ENCODE data around the gene PLAAT4. TPM values are rescaled to one million over a fixed set of nuclear protein-coding genes. Genes with fewer than 3 reads are reported as not detected.

PLAAT4 gene, protein sequence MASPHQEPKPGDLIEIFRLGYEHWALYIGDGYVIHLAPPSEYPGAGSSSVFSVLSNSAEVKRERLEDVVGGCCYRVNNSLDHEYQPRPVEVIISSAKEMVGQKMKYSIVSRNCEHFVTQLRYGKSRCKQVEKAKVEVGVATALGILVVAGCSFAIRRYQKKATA
- 1.7 to 2.4 TPM (median 2.0 TPM) in 5 replicates for total RNA-seq (2022; extraction: Qiagen RNA extraction; ENCODE audit: low read depth)

DNA sequence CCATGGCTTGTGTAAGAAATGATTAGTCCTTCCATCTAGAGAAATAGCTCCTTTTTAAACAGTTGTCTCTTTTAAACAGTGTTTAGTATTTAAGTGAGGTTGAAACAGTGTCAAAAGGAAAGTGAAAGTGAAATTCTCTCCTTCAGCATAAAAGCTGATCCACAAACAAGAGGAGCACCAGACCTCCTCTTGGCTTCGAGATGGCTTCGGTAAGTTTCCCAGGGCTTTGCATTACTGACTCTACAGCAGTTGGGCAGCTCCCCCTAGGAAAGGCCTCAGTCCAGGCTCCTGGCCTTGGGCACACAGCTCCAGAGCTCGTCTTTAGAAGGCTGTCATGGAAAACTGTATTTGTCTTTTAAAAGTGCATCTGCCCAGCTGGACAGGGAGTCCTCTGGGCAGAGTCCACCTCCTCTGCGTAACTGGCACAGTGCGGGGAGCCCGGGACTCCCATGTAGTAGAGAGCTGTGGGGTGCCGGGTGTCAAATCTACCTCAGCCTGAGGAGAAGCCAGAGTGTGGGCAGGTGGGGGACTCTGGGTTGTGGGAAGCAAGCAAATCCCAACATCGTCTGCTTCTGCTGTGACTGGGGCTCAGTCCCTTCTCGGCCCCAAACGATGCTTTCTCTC, at the start of gene PLAAT4:
TSS of gene PLAAT4 (plus strand) at position 140 of the 624 bp plus-strand sequence. CDS start at position 201, 61 bp downstream.

DNA sequence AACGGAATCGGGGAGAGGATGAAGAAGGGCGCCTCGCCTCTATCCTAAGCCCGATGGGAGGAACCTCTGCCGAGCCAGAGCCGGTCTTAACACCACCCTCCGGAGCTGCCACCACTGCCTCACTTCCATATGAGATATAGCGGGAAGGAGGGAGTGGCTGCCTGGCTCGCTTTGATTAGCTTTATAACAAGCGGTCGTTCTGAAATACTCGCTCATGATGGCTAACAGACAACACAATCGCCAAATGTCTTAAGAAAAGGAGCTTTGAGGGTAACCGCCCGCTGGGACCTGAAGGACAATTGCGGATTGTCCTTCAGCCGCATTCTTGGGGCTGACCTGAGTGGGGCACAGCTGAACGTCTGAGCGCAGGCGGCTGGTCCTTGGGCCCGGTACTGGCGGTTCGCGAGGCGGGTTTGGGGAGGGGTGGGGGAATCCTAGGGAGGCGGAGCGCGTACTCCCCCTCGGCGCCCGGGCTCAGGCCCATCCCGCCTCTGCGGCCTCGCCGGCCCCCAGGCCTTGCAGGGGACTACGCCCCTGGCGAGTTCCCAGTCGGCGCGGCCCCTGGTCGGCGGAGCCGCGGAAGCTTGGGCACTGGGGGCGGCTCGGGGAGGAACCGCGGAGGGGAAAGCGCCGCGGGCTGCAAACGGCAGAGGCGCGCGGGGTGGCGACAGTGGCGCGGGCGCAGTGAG, 45.9 kb upstream of the PLAAT4 start, which contains the start of gene PLAAT5:
TSS of gene PLAAT5 (minus strand) at position 617 of the 689 bp plus-strand sequence. CDS start at position 484, 133 bp downstream.

DNA sequence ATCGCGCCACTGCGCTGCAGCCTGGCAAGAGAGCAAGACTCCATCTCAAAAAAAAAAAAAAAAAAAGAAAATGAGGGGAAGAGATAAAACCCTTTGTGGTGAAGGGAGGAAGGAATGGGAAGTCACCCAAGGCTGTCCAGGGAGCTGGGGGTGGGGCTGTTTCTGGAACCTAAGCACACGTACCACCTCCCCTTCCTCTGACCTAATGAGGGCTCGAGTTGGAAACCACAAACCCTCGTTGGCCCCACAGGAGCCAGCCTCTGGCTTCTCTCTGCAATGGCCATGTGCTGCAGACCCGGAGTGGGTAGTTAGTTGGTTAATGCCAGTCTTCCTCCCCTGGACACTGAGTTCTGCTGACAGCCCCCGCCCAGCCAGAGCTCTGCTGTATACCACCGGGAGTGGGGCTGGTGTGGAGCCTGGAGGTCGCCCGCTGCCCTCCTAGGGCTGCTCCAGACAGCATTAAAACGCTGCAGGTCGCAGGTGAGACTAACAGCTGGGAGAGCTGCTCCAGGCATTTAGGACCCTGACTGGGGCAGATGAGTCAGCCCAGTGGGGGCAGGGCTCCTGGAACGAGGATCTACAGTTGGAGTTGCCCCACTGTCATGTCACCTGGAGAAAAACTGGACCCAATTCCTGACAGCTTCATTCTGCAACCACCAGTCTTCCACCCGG, 30.6 kb upstream of the PLAAT4 start, which contains the start of gene LGALS12:
TSS of gene LGALS12 (plus strand) at position 228 of the 672 bp plus-strand sequence. CDS start at position 603, 375 bp downstream.

DNA sequence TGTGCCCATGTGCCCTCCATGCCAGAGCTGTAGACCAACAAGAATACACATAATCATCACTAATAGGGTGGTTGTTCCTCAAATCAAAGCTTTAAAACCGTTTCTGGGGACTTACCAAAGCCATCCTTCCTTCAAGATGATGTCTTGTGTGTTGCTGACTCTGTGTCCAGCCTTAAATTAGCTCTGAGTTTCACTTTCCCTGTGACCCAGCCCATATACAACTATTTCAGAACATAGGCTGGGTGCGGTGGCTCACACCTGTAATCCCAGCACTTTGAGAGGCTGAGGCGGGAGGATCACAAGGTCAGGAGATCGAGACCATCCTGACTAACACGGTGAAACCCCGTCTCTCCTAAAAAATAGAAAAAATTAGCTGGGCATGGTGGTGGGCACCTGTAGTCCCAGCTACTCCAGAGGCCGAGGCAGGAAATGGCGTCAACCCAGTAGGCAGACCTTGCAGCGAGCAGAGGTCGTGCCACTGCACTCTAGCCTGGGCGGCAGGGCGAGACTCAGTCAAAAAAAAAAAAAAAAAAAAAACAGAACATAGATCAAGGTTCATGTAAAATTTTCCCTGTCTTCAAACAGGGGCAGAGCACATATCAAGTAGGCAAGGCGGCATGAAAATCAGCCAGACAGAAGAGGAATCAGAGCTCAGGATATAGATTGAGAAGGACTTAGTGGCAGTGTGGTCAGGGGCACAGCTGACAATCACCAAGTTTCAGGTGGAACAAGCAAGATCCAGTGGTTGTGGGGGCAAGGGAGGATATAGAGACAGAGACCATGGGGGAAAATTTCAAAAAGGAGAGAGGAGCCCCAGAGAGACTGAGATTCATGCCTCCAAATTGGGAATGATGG, 26.8 kb downstream of the PLAAT4 start, which contains the start of gene PLAAT2:
TSS of gene PLAAT2 (minus strand) at position 179 of the 855 bp plus-strand sequence. CDS start at position 124, 55 bp downstream.

Other genes with a start within 250 kb of the PLAAT4 start
- not detected in 5 replicates for gene SLC22A9, start 167.0 kb upstream of the PLAAT4 start, total RNA-seq (2022; extraction: Qiagen RNA extraction; ENCODE audit: low read depth)
- not detected in 5 replicates for gene PLAAT5, start 45.6 kb upstream of the PLAAT4 start, total RNA-seq (2022; extraction: Qiagen RNA extraction; ENCODE audit: low read depth)
- not detected in 5 replicates for gene LGALS12, start 30.7 kb upstream of the PLAAT4 start, total RNA-seq (2022; extraction: Qiagen RNA extraction; ENCODE audit: low read depth)
- 0.28 to 0.77 TPM (median 0.64 TPM) in 5 replicates for gene PLAAT2, start 26.6 kb downstream of the PLAAT4 start, total RNA-seq (2022; extraction: Qiagen RNA extraction; ENCODE audit: low read depth)
- 48.5 to 62.0 TPM (median 58.9 TPM) in 5 replicates for gene PLAAT3, start 77.6 kb downstream of the PLAAT4 start, total RNA-seq (2022; extraction: Qiagen RNA extraction; ENCODE audit: low read depth)
- gene ATL3, start 134.6 kb downstream of the PLAAT4 start, total RNA-seq (2022; extraction: Qiagen RNA extraction; ENCODE audit: low read depth): 29.2 to 37.1 TPM (median 34.1 TPM) in 5 replicates
- 89.7 to 123 TPM (median 108 TPM) in 5 replicates for gene RTN3, start 144.7 kb downstream of the PLAAT4 start, total RNA-seq (2022; extraction: Qiagen RNA extraction; ENCODE audit: low read depth)
- gene ZFTA, start 232.0 kb downstream of the PLAAT4 start, total RNA-seq (2022; extraction: Qiagen RNA extraction; ENCODE audit: low read depth): 4.4 to 8.5 TPM (median 6.8 TPM) in 5 replicates

Data from A549 treated with ZK216348 at 1 μM for 4 hours (cell line).